SK-N-SH (cell line): ENCODE results near the gene PDXP. TPM values are rescaled to one million over a fixed set of nuclear protein-coding genes. Genes with fewer than 3 reads are reported as not detected.

Source experiments
- CTCF ChIA-PET: fragments of 300-600, 350-600 bp; formaldehyde crosslinking; extraction: SDS; loops from one replicate; lab custom pipeline; 2021; lab: Yijun Ruan, JAX
- POLR2A ChIA-PET: fragments of 350-600 bp; sonication (Branson Sonifier 250); formaldehyde crosslinking; extraction: SDS; loops from one replicate; lab custom pipeline; 2020; ENCODE audit warnings: antibody characterized with exemption, inconsistent platforms; lab: Yijun Ruan, JAX
- DNase-seq: peaks from one replicate; pipeline ENCODE4 v3.0.0; 2012
- H2AFZ ChIP-seq: fragments of 200-600 bp; sonication (generic); 2 replicates; pipeline ENCODE4 v1.8.1; 2016; ENCODE audit warnings: antibody characterized with exemption, mild to moderate bottlenecking, low read depth
- H3F3A ChIP-seq: fragments of 200-600 bp; sonication (generic); replicated peaks from 2 replicates; pipeline ENCODE3; 2016; ENCODE audit warnings: antibody characterized with exemption, mild to moderate bottlenecking; ENCODE audit not compliant: insufficient read depth
- H3K27ac ChIP-seq, 2 experiments: fragments of 200-500 bp in 1 of 2; fragments of 200-600 bp in 1 of 2; sonication (Bioruptor generic) in 1 of 2; sonication (generic), shearing (Covaris generic) in 1 of 2; 2 replicates each; pipeline versions ENCODE4 v1.5.1 to v1.6.1; 2014 to 2016; ENCODE audit warnings: low read depth in 2 of 2, inconsistent platforms in 1 of 2, low read length in 1 of 2, mild to moderate bottlenecking in 1 of 2, mixed read lengths in 1 of 2
- H3K27me3 ChIP-seq: fragments of 200-600 bp; sonication (generic), shearing (Covaris generic); 2 replicates; pipeline ENCODE4 v1.6.1; 2016; ENCODE audit warnings: mixed run types; ENCODE audit not compliant: insufficient read depth
- H3K36me3 ChIP-seq, 2 experiments: fragments of 200-500 bp in 1 of 2; fragments of 200-600 bp in 1 of 2; sonication (Bioruptor generic) in 1 of 2; sonication (generic) in 1 of 2; replicated peaks in 1 of 2; 2 replicates each; pipeline versions ENCODE3 to v1.5.1; 2014 to 2016; ENCODE audit warnings: low read length in 1 of 2, mild to moderate bottlenecking in 1 of 2; ENCODE audit not compliant: insufficient read depth in 2 of 2, control insufficient read depth in 1 of 2
- H3K4me1 ChIP-seq, 2 experiments: fragments of 200-500 bp in 1 of 2; fragments of 200-600 bp in 1 of 2; sonication (Bioruptor generic) in 1 of 2; sonication (generic), shearing (Covaris generic) in 1 of 2; 2 replicates each; pipeline versions ENCODE4 v1.5.1 to v1.6.1; 2014 to 2016; ENCODE audit warnings: low read depth in 1 of 2, low read length in 1 of 2, mixed run types in 1 of 2; ENCODE audit not compliant: insufficient read depth in 2 of 2, control insufficient read depth in 1 of 2
- H3K4me2 ChIP-seq: fragments of 200-600 bp; sonication (generic), shearing (Covaris generic); 2 replicates; pipeline ENCODE4 v1.6.1; 2017; ENCODE audit warnings: mixed run types
- H3K4me3 ChIP-seq, 2 experiments: fragments of 200-500 bp in 1 of 2; fragments of 200-600 bp in 1 of 2; sonication (Bioruptor generic) in 1 of 2; sonication (generic), shearing (Covaris generic) in 1 of 2; 2 replicates each; pipeline versions ENCODE4 v1.5.1 to v1.8.1; 2014 to 2016; ENCODE audit warnings: low read depth in 2 of 2, inconsistent platforms in 1 of 2, low read length in 1 of 2, mild to moderate bottlenecking in 1 of 2, mixed read lengths in 1 of 2, moderate library complexity in 1 of 2
- H3K79me2 ChIP-seq: fragments of 200-600 bp; sonication (generic); 2 replicates; pipeline ENCODE4 v1.8.1; 2017; ENCODE audit warnings: mild to moderate bottlenecking; ENCODE audit not compliant: insufficient read depth
- H3K9ac ChIP-seq: fragments of 200-600 bp; sonication (generic); 2 replicates; pipeline ENCODE4 v1.6.1; 2017; ENCODE audit warnings: mixed run types
- H3K9me2 ChIP-seq: fragments of 200-600 bp; sonication (generic); 2 replicates; pipeline ENCODE4 v1.6.1; 2017; ENCODE audit warnings: mixed run types
- H3K9me3 ChIP-seq: fragments of 200-600 bp; sonication (generic); 2 replicates; pipeline ENCODE4 v1.6.1; 2017; ENCODE audit warnings: mixed run types, mild to moderate bottlenecking, moderate library complexity
- H4K20me1 ChIP-seq: fragments of 200-600 bp; sonication (generic); 2 replicates; pipeline ENCODE4 v1.6.1; 2017; ENCODE audit warnings: mild to moderate bottlenecking, mixed run types; ENCODE audit not compliant: insufficient read depth
- GATA2 ChIP-seq: sonication (generic); formaldehyde crosslinking; IDR thresholded peaks from 2 replicates; pipeline ENCODE4 v1.5.0; 2020; ENCODE audit warnings: mild to moderate bottlenecking, missing genetic modification reagents
- IRF3 ChIP-seq: fragments of 150-350 bp; IDR thresholded peaks from 2 replicates; pipeline ENCODE4 v1.6.1; 2016; ENCODE audit warnings: mild to moderate bottlenecking, low read depth, low read length
- MAX ChIP-seq: IDR thresholded peaks from 2 replicates; pipeline ENCODE4 v1.4.0; 2012; ENCODE audit warnings: low read depth
- MXI1 ChIP-seq: IDR thresholded peaks from 2 replicates; pipeline ENCODE4 v1.6.1; 2012; ENCODE audit warnings: mild to moderate bottlenecking, low read depth, low read length, improper control_type of control experiment
- SIN3A ChIP-seq: IDR thresholded peaks from 2 replicates; pipeline ENCODE4 v1.6.1; 2012; ENCODE audit warnings: low read depth, mild to moderate bottlenecking, low read length, moderate library complexity, borderline replicate concordance
- TEAD4 ChIP-seq: IDR thresholded peaks from 2 replicates; pipeline ENCODE4 v1.4.0; 2012; ENCODE audit warnings: mild to moderate bottlenecking, borderline replicate concordance; ENCODE audit not compliant: insufficient read depth
- USF1 ChIP-seq: IDR thresholded peaks from 2 replicates; pipeline ENCODE4 v1.4.0; 2012; ENCODE audit warnings: low read depth, borderline replicate concordance
- ZBTB33 ChIP-seq: IDR thresholded peaks from 2 replicates; pipeline ENCODE4 v1.4.0; 2012; ENCODE audit warnings: low read depth, borderline replicate concordance
- WGBS: methylation state at CpG from one replicate; pipeline ENCODE4 v1.1.6; 2017; ENCODE audit warnings: low lambda C conversion rate; 5-methylcytosine and 5-hydroxymethylcytosine counted together
- polyA plus RNA-seq, 3 experiments: library from polyadenylated mRNA; depleted of rRNA; stranded (reverse); fragments of >200 nt; gene quantifications; 2 replicates each; pipeline ENCODE4 v1.2.3, GENCODE V29; 2012

The PDXP gene
- polyA plus RNA-seq, 1 of the 3 experiments (the other 2 are of a cell fraction), result 22.5 TPM

GRCh38 chr22:37690901-37691504 lies 32.5 kb downstream of the PDXP start:
- CTCF ChIA-PET, result interaction anchor here (2.5 to 44.3 kb wide), 2 partner anchors 9 to 57 kb away, joined by 8 to 898 read pairs; partner anchors contain the start of gene SH3BP1

More at GRCh38 chr22:37690901-37691504, 32.5 kb downstream of the PDXP start:
- Histone ChIP-seq H3K27me3 (no peaks in the 10 kb centered on the region), H3K4me1 (peaks cover 1 to 13% of the 10 kb centered on the region in 2 experiments; a peak in 2 of 4 replicates), H2AFZ (no peak overlapping the region), H3K9ac (no peak overlapping the region), H3K9me3 (no peaks in the 10 kb centered on the region), H3K79me2 (peaks cover 20% of the 10 kb centered on the region), H4K20me1 (no peaks in the 10 kb centered on the region), H3K4me3 (no peak overlapping the region), H3K9me2 (no peaks in the 10 kb centered on the region), H3K36me3 (peaks cover 12 to 43% of the 10 kb centered on the region in 2 experiments), H3F3A (peaks cover 11% of the 10 kb centered on the region), H3K27ac (no peak overlapping the region), H3K4me2 (no peak overlapping the region)
- WGBS, result 79% methylated on average over 3 of the region's 18 CpGs
- DNase-seq, result no peak
- no peak for TF ChIP-seq IRF3
- no peak for TF ChIP-seq MXI1
- no peak for TF ChIP-seq MAX
- TF ChIP-seq ZBTB33, result no peak
- TF ChIP-seq GATA2 (CRISPR knock-in tag), result no peak
- TF ChIP-seq TEAD4, result no peak
- no peak for TF ChIP-seq SIN3A
- no peak for TF ChIP-seq USF1
- POLR2A ChIA-PET, result no interaction called here
